ENCODE measurements around the gene KCNIP1.

The KCNIP1 gene

DNA sequence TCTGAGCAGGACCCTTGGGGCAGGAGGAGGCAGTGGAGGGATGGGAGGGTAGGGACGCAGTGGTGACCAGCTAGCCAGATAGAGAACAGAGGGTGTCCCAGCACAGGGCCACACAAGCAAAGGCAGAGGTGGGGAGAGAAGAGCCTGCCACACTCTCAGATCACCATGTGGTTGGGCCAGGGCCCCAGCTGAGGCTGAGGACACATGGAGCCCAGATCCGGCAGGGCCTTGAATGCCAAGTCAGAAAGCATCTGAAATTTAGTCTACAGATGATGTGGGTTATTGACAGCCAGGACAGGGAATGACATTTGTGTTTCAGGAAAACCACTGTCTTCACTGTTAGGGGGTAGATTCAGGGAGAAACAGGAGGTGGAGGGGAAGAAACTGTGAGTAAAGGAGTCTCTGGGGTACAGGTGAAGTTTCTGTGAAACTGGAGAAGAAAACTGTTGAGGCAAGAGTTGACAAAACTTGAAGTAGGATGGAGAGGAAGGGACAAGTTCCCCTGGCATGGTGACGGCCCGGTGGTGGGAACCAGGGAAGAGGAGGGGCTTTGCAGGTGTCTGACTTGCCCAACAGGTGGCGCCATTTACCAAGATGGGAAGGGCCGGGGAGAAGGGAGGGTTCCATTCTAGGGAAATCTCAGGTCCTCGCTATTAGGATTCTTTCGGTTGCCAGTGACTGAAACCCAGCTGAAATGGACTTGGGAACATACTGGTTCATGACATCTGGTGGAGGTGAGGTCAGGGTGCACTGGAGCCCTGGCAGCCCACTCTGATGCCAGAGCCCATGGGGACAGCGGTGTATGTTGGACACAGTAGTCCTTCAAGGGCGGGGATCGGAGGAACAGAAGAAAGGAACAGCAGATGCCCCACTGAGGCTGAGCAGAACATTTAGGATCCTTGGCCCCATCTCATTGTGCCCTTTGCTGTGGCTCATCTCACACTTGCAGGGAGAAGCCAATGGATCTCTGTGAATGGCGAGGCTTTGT, 100.1 kb downstream of the KCNIP1 start:
- no peak for DNase-seq

DNA sequence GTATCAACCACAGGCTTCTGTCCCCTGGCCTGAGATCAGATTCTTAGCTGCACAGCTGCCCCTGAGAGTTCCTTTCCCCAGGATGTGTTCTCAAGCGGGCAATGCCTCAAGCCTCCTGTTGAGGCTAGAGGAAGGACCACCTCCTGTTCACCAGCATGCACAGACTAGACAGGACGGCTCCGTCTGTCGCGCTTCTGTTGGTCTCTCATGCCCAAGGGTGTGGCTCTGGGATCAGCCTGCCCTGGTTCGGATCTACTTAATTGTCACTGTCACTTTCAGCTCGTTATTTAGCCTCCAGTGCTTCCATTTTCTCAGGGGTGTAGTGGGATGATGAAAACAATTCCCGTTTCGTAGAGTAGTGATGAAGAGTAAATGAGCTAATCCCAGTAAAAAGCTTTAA, 103.1 kb downstream of the KCNIP1 start:
- no peak for DNase-seq

DNA sequence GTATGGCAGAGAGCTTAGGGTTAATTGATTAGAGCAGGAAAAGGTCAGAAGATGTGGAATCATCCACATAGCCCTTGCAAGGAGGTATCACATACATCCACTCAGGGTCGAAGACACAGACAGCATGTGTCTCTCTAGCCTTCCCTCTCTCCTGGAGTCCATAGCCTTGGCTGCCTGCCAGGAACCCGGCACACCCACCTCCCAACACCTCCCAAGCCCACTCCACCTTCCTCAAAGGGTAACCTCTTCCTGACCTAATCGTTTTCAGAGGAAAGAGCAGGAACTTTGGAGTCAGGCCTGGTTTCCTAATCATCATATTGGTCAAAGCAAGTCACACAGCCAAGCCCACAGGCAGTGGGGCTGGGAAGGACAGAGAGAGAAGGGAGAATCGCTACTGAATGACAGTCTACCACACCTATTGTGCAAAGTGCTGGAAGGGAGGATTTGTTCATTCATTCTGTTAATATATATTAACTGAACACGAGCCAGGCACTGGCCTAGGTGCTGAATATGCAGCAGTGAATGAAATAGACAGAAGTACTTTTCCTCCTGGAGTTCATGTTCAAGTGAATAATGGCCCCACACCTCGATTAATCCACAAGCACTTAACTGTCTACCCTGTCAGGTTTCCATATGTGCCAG, 107.8 kb downstream of the KCNIP1 start:
- DNase-seq: no peak

DNA sequence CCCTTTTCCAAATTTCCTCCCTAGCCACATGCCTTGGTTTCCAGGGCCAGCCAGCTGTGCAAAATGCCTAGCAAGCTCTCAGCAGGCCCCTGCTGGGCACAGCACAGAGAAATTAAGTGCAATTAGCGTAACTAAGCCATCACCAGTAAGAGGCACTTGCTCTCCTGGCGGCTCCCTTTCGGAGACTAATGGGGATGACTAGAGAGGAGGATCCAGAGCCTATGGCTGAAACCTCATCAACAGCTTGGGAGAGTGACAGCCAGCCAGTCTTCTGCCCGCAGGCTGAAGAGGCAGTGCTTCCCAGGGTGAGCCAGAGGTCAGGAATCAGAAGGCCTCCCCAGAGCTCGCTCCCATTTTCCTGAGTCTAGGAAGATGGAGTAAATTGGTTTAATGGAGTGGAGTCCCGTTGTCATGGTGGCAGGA, 108.4 kb downstream of the KCNIP1 start:
- DNase-seq: no peak

DNA sequence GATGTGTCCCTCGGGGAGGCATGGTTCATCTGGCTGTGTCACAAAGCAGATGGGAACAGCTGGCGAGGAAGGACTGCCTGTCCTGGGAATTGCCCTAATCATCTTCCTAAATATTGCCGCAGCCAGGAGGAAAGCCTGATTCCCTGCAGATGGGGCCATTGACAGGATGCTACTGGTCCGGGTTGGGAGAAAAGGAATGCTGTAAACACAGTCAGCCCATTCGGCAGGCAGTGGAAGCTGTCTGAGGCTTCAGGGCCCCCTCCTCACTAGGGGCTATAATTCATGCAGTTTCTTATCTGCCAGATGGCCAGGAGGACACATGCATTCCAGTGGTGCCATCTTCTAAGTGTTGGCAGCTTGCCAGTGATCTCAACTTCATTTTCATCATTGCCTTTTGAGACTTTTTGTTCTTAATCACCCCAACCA, 110.3 kb downstream of the KCNIP1 start:
- DNase-seq: no peak

DNA sequence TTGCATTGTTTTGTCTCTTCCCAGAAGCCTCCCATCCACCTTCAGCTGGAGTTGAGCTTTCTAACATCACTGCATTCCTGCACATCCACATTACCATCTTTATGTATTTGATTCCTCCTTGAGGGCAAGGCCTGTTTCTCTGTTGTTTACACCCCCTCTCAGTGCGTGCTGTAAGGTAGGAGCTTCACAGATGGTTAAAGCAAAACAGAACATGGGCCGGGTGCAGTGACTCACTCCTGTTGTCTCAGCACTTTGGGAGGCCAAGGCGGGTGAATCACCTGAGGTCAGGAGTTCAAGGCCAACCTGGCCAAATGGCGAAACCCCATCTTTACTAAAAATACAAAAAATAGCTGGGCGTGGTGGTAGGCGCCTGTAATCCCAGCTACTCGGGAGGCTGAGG, 110.9 kb downstream of the KCNIP1 start:
- DNase-seq: no peak

DNA sequence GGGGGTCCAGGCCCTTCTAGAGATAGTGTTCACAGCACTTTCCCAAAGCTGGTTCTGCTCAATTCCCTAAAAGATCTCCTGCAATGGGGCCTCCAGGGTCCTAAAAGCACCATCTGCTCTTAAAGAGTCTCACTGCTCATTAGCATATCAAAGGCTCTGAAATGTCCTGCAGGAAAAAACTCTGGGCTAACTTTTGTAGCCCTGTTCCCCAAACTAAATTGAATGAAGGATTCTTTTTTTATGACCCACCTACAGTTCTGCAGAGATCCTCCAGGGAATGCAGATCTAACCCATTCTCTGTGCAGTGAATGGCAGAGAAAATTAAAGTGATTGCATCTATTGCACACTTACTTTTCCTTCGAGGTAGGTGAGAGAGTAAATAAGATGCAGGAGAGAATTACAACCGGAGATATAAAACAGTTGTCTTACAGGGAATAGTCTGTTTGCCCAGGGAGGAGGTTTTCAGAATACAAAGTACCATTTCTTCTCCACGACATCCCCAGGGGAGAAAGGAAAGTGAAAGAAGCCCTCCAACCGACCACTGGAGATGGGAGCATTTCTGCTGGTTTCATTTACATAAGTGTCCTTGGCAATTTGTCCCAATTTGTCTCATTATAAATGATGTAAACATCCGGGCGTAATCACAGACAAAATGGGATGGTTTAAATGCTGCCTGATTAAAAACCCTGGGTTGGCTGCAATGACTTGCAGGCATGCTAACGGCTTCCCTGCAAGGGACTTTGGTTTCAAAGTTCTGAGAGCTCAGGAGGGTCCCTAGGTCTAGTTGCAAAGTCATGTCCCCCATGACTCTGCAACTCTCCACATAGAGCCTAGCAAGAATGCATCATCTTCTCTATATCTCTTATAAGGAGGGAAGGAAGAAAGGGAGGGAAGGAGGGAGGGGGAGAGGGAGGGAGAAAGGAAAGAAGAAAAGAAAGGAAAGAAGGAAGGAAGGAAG, 114.0 kb downstream of the KCNIP1 start:
- DNase-seq: no peak

DNA sequence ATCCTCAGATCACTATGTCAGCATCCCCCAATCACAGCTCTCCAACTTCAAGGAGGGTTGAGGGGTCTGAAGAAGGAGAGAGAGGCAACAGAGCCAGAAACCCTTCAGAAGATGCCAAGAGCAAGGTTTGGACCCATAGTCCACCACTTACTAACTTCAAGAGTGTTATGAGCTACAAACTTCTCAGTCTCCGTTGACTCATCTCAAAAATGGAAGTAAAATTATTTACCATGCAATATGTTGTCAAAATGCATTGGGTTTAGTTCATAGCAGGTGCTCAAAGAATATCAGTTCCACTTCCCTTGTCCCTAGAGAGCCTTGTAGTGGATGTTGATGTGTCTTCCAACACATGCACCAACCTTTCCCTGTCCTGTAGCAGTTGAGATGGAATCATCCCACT, 116.0 kb downstream of the KCNIP1 start:
- no peak for DNase-seq

DNA sequence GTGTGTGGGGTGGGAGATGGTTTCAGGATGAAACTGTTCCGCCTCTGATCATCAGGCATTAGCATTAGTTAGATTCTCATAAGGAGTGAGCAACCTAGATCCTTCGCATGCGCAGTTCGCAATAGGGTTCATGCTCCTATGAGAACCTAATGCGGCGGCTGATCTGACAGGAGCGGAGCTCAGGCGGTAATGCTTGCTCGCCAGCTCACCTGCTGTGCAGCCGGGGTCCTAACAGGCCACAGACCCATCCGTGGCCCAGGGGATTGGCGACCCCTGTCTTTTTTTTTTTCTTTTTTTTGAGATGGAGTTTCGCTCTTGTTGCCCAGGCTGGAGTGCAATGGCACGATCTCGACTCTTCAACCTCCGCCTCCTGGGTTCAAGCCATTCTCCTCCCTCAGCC, 119.1 kb downstream of the KCNIP1 start:
- no peak for DNase-seq

DNA sequence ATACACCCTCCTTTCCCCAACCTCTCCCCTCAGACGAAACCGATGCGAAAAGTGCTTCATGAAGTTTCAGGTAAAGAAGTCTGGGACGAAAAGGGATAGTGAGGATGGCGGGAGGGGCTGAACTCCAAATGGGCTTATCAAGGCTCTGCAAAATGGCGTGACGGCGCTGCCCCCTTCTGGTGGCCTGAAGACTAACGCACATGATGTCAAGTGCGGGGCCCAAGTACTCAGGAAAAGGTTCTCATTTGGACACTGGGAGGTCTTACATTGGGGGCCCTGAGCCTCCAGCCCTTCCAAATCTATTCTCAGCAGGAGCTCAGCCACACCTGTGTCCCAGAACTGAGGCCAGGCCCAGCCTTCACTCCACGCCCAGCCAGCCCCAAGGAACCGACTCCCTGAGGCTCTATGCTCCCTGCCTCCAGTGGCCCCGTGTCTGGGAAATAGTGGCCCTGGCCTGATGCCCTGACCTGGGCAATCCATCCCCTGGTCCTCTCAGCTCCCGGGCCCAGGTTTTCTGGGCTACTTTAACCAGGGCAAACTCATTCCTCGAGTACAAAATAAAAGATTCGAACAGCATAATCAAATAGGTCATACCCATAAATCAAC, 119.9 kb downstream of the KCNIP1 start:
- no peak for DNase-seq

DNA sequence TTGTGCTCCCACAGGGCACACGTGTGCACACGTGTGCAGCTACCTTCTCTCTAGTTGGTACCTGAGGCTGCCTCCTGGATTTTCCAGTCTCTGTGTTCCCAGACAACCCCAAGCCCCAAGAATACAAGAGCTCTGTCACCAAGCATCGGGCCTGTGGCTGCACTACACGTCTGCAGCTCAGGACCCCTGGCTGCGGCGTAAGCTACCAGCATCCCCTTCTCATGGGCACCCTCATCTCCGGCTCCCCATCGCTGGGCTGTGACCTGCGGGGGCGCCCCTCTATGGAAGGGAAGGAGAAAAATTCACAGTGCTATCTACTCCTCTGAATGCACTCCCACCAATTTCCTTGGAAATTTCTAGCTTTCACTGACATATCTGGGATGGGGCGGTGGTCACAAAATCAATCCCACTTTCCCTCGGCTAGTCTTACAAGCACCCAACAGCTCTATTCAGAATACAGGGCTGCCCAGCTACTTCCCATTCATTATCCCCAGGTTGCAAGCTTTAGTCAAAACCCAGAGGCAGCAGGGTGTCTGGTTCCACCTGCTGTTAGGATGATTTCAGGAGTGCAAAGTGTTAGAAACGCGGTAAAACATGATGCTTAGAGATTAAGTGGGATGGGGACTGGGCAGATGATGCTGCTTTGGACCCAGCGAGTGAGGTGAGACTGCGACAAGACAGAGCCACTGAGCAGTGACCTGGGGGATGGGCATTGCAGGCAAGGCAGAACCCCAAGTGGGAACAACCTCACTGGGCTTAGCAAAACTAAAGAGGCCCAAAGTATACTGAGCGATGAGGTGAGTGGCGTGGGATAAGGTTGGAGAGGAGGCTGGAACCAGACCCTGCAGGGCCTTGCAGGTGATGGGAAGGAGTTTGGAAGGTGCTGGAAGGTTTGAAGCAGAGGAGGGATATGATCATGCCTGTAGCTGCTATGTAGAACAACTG, 121.7 kb downstream of the KCNIP1 start:
- DNase-seq: no peak

DNA sequence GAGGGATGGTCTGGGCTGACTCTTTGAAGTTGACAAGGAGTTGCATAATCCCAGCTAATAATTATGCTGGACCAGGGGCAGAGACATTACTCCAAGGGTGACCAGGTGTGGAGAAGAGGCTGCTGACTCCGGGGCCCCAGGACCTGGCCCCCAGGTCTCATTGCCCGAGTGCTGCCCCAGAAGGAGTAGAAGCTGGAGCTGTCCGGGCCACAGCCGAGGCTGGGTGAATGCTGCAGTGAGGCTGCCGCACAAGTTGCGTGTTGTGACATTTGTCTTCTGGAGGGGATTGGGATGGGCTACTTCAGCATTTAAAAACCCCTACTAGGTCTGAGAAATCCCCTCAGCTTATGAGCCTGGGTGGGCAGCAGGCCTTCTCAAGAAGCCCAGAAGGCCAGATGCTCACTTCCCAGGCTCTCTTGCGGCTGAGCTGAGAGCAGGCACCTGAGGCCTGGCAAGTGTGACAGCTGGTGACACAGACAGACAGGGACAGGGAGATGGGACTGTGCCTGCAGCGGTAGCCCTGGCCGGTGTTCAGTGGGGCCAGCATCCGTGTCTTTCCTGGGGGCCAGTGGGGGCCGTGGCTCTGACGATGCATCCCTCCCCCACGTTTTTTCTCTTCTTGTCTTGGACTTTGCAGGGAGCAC, 122.8 kb downstream of the KCNIP1 start:
- no peak for DNase-seq

DNA sequence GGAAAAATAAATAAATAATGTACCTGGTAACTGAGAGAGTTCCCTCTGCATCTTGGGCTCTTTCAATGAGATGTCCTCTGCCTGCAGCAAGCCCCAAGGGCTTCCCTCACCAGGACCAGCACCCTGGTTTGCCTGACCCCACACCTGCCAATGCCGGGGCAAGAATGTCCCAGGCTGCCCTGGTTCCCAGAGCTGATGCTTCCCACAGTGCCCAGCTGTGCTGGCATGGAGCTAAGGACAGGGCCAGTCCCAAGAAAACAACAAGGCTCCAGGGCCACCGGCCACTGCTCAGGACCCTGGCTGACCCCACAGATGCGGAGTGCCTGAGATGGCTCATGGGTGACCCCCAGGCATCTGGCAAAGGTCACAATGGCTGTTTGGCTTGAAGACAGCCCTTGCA, 123.5 kb downstream of the KCNIP1 start:
- DNase-seq: no peak

DNA sequence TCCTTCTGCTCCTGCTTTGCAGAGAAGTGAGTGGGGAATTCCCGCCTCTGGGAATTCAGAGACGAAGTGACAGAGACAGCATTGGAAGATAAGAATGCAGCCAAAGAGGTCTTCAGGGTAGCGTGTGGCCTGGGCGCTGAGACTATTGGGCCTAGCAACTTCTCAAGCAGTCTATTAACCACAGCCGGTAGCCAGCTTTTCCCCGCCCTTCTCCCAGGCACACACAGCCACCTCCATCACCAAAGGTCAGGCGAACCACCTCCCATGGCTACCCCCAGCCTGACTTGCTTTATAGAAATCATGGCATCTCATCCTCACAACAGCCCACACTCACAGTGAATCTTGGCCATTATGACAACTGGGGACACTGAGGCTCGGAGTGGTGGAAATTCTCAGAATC, 124.2 kb downstream of the KCNIP1 start:
- DNase-seq: no peak

DNA sequence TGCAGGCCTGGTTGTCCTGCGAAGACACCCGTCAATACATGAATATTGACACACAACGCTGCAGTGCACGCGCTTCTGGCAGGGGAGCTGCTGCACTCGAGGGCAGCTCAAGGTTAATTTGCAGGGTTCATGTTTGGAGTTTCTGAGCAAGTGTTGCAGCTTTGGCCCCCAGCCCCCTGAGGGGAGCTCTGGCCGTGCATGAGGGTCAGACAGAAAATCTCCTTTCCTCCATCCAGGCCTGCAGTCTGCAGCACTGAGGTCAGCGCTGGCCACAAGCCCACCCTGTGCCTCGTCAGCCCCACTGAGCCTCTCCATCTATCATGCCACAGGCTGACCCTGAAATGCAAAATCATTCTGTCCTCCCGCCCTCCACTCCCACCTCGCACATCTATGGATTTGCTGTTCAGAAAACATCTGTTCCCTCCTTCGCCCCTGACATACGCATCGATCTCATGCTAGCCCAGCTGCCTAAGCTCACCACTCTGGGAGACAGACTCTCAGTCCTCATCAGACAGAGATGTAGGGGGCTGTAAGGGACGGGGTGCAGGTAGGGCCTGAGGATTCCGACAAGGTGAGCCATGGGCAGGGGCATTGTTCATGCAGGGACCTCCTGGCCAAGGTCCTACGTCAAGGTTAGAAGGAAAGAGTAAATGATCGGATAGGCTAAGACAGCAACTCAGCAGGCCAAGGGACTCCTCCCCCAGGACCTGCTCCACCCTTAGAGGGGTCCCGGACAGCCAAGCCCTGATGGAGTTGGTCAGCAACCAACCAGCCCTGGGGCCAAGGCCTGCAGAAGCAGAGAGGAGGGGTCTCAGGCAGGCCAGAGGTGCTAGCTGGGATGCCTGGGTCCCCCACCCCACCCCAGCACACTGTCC, 125.1 kb downstream of the KCNIP1 start:
- no peak for DNase-seq

DNA sequence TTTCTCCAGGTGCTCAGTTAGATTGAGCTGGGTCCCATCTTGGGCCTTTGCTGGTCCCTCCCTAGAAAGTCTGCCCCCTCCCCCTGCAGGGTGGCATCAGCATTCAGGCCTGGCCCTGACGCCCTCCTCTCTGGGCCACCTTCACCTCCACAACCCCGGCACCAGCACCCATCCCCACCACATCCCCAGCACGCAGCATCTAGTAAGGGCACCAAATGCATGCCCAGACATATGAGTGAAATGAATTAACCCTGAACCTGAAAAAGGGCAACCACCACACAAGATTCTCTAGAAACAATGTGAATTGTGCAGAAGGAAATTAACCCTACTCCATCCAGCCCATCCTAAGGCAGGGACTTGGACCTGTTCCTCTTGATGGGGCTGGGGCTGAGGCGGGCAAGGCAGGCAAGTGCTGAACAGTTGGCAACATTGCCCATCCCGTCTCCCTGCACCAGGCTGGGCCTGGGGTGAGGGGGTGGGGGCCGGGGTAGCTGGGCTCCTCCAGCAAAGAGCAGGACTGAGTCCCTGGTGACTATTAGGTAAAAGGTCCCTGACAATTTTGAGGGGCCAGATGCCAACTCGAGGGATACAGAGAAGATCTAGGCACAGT, 125.9 kb downstream of the KCNIP1 start:
- no peak for DNase-seq

DNA sequence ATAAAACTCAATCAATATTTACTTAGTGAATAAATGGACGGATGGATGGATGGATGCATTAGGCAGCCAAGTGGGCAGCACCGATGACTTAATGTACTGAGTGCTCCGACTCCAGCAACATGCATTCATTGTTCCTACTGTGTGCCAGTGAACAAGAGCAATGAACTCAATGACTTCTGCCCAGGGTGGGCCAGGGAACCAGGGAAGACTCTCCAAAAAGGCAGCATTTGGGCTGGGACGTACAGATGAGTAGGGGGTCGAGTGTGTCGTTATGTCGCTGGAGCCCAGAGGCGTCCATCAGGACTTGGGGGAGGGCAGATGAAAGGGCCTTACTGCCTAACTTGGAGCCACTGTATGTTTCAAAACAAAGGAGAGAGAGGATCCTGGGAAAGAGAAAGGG, 126.4 kb downstream of the KCNIP1 start:
- DNase-seq: no peak

DNA sequence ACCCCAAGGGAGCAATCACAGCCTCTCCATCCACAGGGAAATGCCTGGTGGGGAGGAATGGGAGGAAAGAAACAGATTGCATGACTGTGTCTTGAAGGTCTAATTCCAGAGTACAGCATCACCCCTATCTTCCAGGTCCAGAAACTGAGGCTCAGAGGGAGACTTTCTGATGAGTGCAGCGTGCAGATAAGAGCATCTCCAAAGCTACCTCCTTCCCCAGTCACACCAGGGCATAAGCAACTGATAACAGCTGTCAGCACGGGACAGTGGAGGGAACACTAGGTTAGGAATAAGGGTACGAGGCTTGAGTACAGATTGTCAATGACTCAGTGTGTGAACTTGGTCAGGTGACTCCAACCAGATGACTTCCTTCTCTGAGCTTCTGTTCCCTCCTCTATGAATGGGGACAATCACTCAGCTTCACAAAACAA, 126.9 kb downstream of the KCNIP1 start:
- no peak for DNase-seq

DNA sequence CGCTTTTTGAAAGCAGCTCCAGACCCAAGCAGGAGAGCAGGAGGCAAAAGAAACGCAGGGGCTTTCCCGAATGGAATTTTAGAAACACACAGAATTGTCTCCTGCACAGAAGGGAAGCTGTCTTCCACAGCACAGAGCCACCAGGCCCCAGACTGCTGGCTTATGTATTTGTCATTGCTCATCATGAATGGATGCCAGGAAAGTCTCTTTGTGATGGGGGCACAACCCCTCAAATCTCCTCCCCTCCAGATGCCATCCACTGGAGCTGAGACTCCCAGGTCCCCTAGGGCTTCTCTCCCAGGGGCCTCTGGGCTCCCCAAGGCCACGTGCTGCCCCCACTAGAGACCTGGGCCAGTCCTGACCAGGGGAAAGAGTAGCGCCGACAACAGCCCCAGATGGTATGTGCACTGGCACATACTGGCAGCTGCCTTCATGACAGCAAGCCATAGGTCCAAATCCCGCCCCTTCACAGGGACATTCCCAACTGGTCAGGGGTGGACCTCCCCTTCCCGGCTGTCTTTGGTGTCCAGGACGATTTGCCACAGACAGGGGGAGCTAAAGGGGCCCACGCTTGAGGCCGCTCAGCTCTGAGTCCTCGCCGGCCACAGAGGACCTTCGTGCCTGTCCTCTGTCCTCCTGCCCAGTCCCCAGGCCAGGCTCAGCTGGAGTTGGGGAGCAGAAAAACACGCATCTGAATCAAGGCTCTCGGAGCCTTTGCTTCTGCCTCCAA, 127.8 kb downstream of the KCNIP1 start:
- DNase-seq: no peak

Measured in central memory CD4-positive, alpha-beta T cell (primary cell).